GM18907 (cell line): ENCODE data around the gene KLK13.

Experiments
- ATAC-seq: cut with Tn5 transposase; IDR thresholded peaks from one replicate; pipeline ENCODE4 v1.9.1; 2021; ENCODE audit warnings: mild to moderate bottlenecking, moderate library complexity; ENCODE audit not compliant: unreplicated experiment

KLK13 gene

GRCh38 chr19:51093101-51093500 lies 28.2 kb upstream of the KLK13 start:
- ATAC-seq: no peak

GRCh38 chr19:51091895-51092873 lies 27.3 kb upstream of the KLK13 start:
- no peak for ATAC-seq

DNA sequence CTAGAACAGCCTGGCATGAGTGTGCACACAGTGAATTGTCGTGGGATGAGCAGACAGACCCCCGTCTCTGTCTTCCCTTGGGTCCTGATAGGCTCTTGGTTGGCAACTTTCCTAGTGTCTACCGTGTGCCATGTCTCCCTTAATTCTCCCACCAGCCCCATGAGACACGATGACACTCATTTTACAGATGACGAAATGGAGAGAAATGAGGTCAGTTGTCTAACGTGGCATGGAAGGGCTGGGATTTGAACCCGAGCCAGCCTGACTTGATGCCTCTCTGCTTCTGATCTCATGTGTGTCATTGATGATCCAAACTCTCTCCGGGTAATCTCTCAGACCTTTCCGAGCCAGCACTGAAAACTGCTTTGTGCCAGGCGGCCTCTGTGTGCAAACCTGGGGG lies 26.2 kb upstream of the KLK13 start:
- no peak for ATAC-seq

- ATAC-seq: no peak
Measured at GRCh38 chr19:51090471-51090870, 25.6 kb upstream of the KLK13 start.

- no peak for ATAC-seq
Measured at GRCh38 chr19:51089786-51090185, 24.9 kb upstream of the KLK13 start.

DNA sequence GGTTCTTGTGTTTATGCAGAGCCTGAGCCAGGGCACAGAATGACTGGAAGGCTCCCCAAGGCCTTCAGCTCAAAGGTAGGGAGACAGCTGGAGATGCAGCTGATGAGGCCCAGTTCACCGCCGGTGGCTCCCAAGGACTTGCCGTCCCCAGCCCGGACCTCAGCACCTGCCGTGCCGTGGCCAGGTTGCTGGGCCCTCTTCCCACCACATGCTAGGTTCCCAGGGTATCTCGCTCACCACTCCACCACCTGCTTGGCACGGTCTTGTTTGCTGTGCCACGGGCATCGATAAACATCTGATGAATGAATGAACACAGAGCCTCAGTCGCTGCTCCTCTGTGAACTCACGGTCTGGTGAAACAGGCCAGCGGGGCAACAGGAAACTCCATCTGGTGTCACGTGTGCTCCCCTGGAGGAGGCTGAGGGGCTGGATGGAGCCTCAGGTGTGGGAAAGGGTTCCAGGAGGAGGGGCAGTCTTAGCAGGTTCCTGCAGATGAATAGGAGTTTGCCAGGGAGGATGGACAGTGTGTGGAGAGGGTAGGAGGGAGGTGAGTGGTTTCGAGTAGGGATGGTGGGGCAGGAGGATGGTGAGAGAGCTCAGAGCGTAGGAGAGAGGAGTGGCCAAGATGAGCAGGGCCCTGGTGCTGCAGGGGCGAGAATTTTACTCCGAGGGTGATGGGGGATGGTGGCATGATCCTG lies 21.4 kb upstream of the KLK13 start:
- no peak for ATAC-seq

DNA sequence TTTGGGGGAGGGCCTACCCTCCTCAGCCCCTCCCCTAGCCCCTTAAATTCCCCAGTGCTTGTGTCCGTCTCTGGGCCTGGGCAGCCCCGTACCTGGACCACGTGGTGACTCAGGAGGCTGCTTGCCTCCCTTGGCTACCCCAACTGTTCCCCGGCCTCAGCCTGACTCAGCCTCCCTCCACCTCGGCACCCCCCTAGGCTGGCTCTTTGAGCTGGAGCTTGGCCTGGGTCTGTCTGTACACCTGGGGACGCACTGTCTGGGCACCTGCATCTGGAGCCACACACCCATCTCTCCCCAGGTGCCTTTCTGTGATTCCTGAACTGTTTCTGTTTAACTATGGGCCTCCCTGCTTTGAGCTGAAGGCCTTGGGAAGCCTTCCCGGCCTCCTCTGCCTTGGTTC lies 19.6 kb upstream of the KLK13 start:
- no peak for ATAC-seq

- no peak for ATAC-seq
Measured at GRCh38 chr19:51083783-51084182, 18.9 kb upstream of the KLK13 start.

DNA sequence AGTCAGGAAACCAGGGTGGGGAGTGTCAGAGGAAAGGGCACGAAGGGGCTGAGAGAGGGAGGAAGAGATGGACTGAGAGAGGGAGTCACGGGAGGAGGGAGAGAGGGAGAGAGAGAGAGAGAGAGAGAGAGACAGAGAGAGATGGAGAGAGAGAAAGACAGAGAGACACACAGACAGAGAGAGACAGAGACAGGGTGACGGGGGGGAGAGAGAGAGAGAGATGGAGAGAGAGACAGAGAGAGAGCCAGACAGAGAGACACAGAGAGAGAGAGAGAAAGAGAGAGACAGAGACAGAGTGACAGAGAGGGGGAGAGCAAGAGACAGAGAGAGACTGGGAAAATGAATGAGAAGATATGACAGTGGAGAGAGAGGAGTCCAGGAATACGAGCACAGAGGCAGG lies 18.3 kb upstream of the KLK13 start:
- no peak for ATAC-seq

DNA sequence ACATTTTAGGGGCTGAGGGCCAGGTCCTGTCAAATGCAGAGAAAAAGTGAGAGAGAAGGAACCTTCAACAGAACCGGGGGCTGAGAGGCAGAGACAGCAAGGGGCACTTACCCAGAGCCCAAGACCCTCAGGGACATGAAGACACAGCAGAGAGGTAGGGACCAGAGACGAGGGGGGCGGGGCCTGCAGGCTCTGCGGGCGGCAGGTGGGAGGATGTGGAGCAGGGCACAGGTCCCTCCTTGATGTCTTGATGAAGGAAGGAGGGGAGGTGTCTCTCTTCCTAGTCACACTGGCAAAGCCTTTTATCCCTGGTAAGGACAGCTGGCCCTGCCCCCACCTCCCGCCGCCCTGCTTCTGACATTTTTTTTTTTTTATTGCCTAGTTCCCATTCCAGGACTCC lies 17.7 kb upstream of the KLK13 start, which contains the start of gene KLK14:
TSS of gene KLK14 (minus strand) at position 277 of the 400 bp plus-strand sequence. CDS start at position 4, 273 bp downstream.
- no peak for ATAC-seq

GRCh38 chr19:51081476-51081875 lies 16.6 kb upstream of the KLK13 start:
- no peak for ATAC-seq

GRCh38 chr19:51079481-51080110 lies 14.7 kb upstream of the KLK13 start:
- ATAC-seq: no peak

- ATAC-seq: no peak
Measured at GRCh38 chr19:51078731-51079130, 13.8 kb upstream of the KLK13 start.

DNA sequence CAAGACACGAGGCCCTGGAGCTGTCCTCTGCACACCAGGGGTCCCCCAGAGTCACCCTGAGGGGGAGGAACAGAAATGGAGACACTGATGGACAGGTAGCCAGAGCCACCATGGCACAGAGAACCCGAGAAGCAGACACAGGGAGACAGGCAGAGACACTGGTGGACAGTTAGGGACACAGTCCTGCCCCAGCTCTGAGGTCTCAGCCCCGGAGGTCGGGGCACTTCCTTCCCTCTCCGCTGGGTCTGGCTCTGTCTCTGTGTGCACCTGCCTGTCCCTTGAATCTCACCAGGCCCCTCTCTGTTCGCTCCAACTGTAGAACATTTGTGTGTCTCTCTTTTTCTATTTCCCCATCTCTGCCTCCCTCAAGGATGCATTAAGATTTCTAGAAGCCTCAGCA lies 13.2 kb upstream of the KLK13 start:
- no peak for ATAC-seq

GRCh38 chr19:51076631-51077213 lies 11.8 kb upstream of the KLK13 start:
- no peak for ATAC-seq

DNA sequence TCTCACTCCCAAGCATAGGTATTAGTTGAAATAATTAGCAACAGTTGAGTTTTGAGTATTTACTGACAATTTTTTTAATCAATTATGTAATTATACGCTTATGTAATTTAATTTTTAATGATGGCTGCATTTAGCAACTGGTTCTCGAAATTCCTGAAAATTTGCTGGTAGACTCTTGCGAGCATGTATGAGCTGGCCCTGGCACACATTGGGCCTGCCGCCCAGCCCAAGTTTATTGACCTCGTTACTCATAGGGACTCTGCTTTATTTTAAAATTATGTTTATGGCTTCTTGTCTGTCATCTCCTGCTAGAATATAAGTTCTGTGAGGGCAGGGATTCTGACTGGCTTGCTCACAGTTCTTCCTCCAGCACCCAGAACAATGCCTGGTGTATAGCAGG lies 11.1 kb upstream of the KLK13 start:
- no peak for ATAC-seq

- no peak for ATAC-seq
Measured at GRCh38 chr19:51071095-51071405, 6.2 kb upstream of the KLK13 start.

GRCh38 chr19:51070334-51071094 lies 5.6 kb upstream of the KLK13 start:
- no peak for ATAC-seq

DNA sequence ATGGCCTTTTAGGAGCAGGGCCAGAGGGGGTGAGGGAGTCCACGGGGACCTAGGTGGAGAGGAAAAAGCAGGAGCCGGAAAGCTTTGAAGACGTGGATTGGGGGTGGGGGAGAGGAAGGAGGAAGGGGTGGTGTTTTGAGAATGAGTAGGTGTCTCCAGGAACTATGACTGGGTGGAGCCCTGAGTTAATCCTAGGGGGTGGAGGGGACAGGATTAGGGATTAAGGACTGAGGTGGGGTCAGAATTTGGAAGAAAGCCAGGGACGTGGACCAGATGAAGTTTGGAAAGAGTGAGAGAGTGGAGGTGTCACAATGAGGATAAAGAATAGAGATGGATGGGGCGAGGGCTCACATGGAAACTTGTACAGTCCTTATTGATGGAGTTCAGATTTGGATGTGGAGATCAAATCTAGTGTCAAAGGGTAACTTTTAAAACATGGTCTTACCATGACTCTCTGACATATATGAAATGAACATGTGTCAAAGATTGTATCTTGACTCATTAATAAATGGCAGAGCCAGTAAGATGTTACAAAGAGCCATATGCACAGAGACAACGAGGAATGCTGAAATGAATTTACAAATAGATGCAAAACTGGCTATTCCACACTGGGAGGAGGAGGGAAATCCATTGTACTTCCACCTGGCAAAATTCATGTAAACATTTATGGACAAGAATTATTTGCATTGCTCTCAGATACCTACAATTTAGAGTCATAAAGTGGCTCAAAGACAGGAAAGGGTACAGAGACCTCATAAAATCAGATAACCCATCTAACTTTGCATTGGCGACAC lies 1.7 kb upstream of the KLK13 start:
- no peak for ATAC-seq
